Osteoblast (primary cell): ENCODE measurements around the gene CHCHD10. TPM values are rescaled to one million over a fixed set of nuclear protein-coding genes. Genes with fewer than 3 reads are reported as not detected.
A peak's percentile ranks its signal among the peaks of the same experiment; 100 is the strongest.

Experiments
- DNase-seq: peaks from one replicate; pipeline ENCODE4 v3.0.0; 2011; ENCODE audit warnings: low spot score, mixed read lengths; ENCODE audit not compliant: insufficient read length; ENCODE audit errors: missing footprints
- H2AFZ ChIP-seq: 2 replicates; pipeline ENCODE4 v1.6.0; 2011; ENCODE audit warnings: mild to moderate bottlenecking, low read length
- H3K27ac ChIP-seq: 2 replicates; pipeline ENCODE4 v1.5.1; 2011; ENCODE audit warnings: mild to moderate bottlenecking, low read depth, low read length, moderate library complexity
- H3K27me3 ChIP-seq: 2 replicates; pipeline ENCODE4 v1.6.0; 2012; ENCODE audit warnings: mild to moderate bottlenecking, control low read depth, inconsistent platforms, low read length, moderate library complexity; ENCODE audit not compliant: insufficient read depth
- H3K36me3 ChIP-seq: 2 replicates; pipeline ENCODE4 v1.5.1; 2011; ENCODE audit warnings: mild to moderate bottlenecking, low read length, control low read depth, moderate library complexity; ENCODE audit not compliant: insufficient read depth
- H3K4me1 ChIP-seq: 2 replicates; pipeline ENCODE4 v1.5.1; 2011; ENCODE audit warnings: mild to moderate bottlenecking, low read length, control low read depth, moderate library complexity; ENCODE audit not compliant: insufficient read depth
- H3K4me2 ChIP-seq: 2 replicates; pipeline ENCODE4 v1.6.0; 2011; ENCODE audit warnings: mild to moderate bottlenecking, low read length; ENCODE audit not compliant: insufficient read depth
- H3K4me3 ChIP-seq: fragments of 200-600 bp; sonication (generic); 3 replicates; pipeline ENCODE4 v1.5.1; 2012; ENCODE audit warnings: mild to moderate bottlenecking, low read length, inconsistent platforms; ENCODE audit not compliant: insufficient read depth
- H3K79me2 ChIP-seq: 2 replicates; pipeline ENCODE4 v1.6.0; 2012; ENCODE audit warnings: mild to moderate bottlenecking, low read length, control low read depth, inconsistent platforms; ENCODE audit not compliant: insufficient read depth
- H3K9me3 ChIP-seq: 2 replicates; pipeline ENCODE4 v1.5.1; 2011; ENCODE audit warnings: low read depth, low read length, control low read depth
- H4K20me1 ChIP-seq: 2 replicates; pipeline ENCODE4 v1.6.0; 2012; ENCODE audit warnings: mild to moderate bottlenecking, low read length, control low read depth; ENCODE audit not compliant: insufficient read depth
- total RNA-seq: library from RNA; depleted of rRNA; stranded (reverse); fragments of >200 nt; gene quantifications from 2 replicates; pipeline ENCODE4 v1.2.3, GENCODE V29; 2012
- TF ChIP-seq, protein P1 (sequence below): IDR thresholded peaks from 2 replicates; pipeline ENCODE4 v1.5.1; 2011; ENCODE audit warnings: mild to moderate bottlenecking, low read depth, low read length, moderate library complexity; ENCODE audit errors: extremely low read depth

The CHCHD10 gene
- total RNA-seq, 1 donor, result 1.1 TPM

DNA sequence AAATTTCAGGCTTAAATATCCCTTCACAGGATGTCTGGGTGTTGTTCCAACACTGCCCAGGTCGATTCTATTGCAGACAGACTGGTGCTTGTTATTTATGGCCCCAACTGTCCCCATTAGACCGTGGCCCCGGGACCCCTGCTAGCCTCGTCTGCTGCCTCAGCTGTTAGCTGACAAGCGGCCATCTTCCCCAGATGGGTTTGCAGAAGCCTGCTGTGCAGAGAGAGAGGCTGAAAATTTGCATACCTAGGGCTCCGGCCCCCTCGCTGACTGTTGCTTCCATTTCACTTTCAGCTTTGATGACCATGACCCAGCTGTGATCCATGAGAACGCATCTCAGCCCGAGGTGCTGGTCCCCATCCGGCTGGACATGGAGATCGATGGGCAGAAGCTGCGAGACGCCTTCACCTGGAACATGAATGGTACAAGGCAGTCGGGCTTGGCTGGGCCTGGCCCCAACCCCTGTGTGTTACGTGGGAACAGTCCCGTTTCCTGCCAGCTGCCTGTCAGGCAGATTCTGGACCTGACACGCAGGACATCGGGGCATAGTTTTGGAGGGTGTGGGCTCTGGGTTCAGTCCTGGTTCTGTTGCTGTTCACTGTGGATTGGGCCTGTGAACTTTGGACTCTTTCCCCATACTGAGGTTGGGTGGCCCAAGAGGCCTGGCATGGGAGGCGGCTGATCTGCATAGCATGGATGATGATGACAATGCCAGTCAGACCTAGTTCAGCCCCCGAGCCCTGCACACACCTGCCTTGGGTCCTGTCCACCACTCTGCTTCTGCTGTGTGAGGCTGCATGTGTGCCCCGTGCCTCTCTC, 35.4 kb upstream of the CHCHD10 start:
- TF ChIP-seq, protein P1, sequence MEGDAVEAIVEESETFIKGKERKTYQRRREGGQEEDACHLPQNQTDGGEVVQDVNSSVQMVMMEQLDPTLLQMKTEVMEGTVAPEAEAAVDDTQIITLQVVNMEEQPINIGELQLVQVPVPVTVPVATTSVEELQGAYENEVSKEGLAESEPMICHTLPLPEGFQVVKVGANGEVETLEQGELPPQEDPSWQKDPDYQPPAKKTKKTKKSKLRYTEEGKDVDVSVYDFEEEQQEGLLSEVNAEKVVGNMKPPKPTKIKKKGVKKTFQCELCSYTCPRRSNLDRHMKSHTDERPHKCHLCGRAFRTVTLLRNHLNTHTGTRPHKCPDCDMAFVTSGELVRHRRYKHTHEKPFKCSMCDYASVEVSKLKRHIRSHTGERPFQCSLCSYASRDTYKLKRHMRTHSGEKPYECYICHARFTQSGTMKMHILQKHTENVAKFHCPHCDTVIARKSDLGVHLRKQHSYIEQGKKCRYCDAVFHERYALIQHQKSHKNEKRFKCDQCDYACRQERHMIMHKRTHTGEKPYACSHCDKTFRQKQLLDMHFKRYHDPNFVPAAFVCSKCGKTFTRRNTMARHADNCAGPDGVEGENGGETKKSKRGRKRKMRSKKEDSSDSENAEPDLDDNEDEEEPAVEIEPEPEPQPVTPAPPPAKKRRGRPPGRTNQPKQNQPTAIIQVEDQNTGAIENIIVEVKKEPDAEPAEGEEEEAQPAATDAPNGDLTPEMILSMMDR, result no peak
- no peak overlapping the region for H2AFZ ChIP-seq
- no peaks in the 10 kb centered on the region for H3K27me3 ChIP-seq
- H3K4me1 ChIP-seq, result no peaks in the 10 kb centered on the region
- peaks cover 70% of the 10 kb centered on the region for H3K36me3 ChIP-seq
- peaks cover 3% of the 10 kb centered on the region for H3K79me2 ChIP-seq
- H3K27ac ChIP-seq, result no peak overlapping the region
- H3K4me3 ChIP-seq, result no peak overlapping the region
- no peaks in the 10 kb centered on the region for H3K9me3 ChIP-seq
- peak; percentile 32 for DNase-seq
- peaks cover 6% of the 10 kb centered on the region for H4K20me1 ChIP-seq
- no peak overlapping the region for H3K4me2 ChIP-seq

DNA sequence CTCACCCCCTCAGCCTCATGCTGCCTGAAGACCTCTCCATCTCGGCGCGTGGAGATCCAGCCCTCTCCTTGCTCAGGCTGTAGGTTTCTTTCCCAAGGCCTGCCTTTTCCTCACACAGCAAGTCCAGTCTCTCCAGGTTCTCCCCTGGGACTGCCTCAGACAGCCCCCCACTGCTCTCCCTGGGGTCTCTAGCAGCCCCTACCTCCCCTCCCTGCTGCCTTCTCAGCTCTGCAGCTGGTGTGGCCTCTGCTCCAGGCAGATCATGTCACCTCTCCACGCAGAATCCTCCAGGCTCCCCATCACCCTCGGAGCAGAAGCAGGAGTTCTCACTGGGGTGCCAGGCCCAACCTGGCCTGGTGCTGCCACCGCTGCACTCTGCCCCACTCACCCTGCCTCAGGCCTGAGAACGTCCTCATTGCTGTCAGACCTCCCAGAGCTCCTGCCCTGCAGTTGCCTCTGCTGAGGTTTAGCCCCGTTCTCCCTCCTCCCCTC, 34.2 kb upstream of the CHCHD10 start:
- TF ChIP-seq, protein P1, result no peak
- peaks cover 3% of the 10 kb centered on the region for H3K79me2 ChIP-seq
- DNase-seq, result no peak
- H3K4me3 ChIP-seq, result no peak overlapping the region
- no peak overlapping the region for H3K27ac ChIP-seq
- no peaks in the 10 kb centered on the region for H3K4me1 ChIP-seq
- peaks cover 73% of the 10 kb centered on the region for H3K36me3 ChIP-seq
- no peak overlapping the region for H3K4me2 ChIP-seq
- no peak overlapping the region for H2AFZ ChIP-seq
- H3K9me3 ChIP-seq, result no peaks in the 10 kb centered on the region
- H3K27me3 ChIP-seq, result no peaks in the 10 kb centered on the region
- peaks cover 9% of the 10 kb centered on the region for H4K20me1 ChIP-seq

DNA sequence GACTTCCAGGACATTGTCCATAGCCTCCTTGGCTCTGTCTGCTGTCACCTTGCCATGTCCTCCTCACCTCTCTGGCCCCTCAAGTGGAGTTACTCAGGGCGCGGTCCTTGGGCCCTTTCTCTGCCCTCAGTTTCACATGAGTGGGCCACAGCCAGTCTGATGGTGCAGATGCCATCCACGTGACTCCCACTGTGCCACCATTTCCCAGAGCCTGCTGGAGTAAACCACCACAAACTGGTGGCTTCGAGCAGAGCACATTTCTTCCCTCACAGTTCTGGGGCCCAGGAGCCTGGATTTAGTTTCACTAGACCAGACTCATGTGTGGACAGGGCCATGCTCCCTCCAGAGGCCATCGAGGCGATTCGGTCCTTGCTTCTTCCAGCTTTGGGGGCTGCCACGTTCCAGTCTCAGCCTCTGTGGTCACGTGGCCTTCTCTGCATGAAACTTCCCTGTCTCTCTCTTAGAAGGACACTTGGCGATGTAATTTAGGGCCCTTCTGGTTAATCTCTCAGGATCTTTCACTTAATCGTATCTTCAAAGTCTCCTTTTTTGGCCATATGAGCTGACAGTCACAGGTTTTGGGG, 33.6 kb upstream of the CHCHD10 start:
- peaks cover 11% of the 10 kb centered on the region for H4K20me1 ChIP-seq
- H3K4me3 ChIP-seq, result no peak overlapping the region
- H3K4me2 ChIP-seq, result no peak overlapping the region
- H2AFZ ChIP-seq, result no peak overlapping the region
- no peak overlapping the region for H3K27ac ChIP-seq
- no peaks in the 10 kb centered on the region for H3K4me1 ChIP-seq
- peak; percentile 58 for DNase-seq
- H3K79me2 ChIP-seq, result peaks cover 3% of the 10 kb centered on the region
- H3K36me3 ChIP-seq, result peaks cover 70% of the 10 kb centered on the region
- H3K9me3 ChIP-seq, result no peaks in the 10 kb centered on the region
- H3K27me3 ChIP-seq, result no peaks in the 10 kb centered on the region
- TF ChIP-seq, protein P1, result no peak
